Measurements from ENCODE around the gene HIF3A. TPM values are rescaled to one million over a fixed set of nuclear protein-coding genes. Genes with fewer than 3 reads are reported as not detected.
A peak's percentile ranks its signal among the peaks of the same experiment; 100 is the strongest.

Gene HIF3A
- total and polyA plus RNA-seq, 9 of the 15 experiments (the other 6 are each of a cell fraction or from before 2014, with no cell fraction given) = 0.29 TPM; not detected in 8

GRCh38 chr19:46383171-46383815, 86.5 kb downstream of the HIF3A start:
- in situ Hi-C loops (cut with MboI) = loop anchor here (5.0 kb wide), 1 partner anchor 101 kb away; no protein-coding TSS in a partner anchor
- POLR2A ChIA-PET = no interaction called here
- H3K36me3 ChIP-seq (ENCODE audit: control insufficient read depth, insufficient read depth, low read length) = peaks cover 87% of the 10 kb centered on the region
- H3K27ac ChIP-seq (ENCODE audit: extremely low read depth, low read depth, low read length) = no peak overlapping the region
- CTCF ChIA-PET (ENCODE audit: low intra/inter-chr PET ratio) = no interaction called here
- 94% methylated on average over 13 of the region's 23 CpGs for WGBS (ENCODE audit: insufficient coverage, low coverage, missing lambda C conversion rate)
- H2AFZ ChIP-seq (ENCODE audit: low read depth, low read length) = no peak overlapping the region
- no peaks in the 10 kb centered on the region for H3K9me3 ChIP-seq (replicated peaks; ENCODE audit: control insufficient read depth, insufficient read depth, low read depth, low read length)
- DNase-seq (ENCODE audit: extremely low read depth in 1 of 4, low spot score in 3 of 4) (no peak), FAIRE-seq (no peak), ATAC-seq (no peak)
- H3K27me3 ChIP-seq (ENCODE audit: control insufficient read depth in 2 of 2, insufficient read depth in 2 of 2, low read length in 2 of 2) = no peaks in the 10 kb centered on the region
- H3K4me3 ChIP-seq = no peak overlapping the region
- no peak for TF ChIP-seq HNRNPLL (IDR thresholded peaks at IDR 0.05; ENCODE audit: low read depth, low read length, poor library complexity, severe bottlenecking)
- TF ChIP-seq OTX1 (CRISPR knock-in tag; IDR thresholded peaks at IDR 0.05) = no peak
- TF ChIP-seq ZBTB33 (CRISPR knock-in tag; IDR thresholded peaks at IDR 0.05) = no peak
- no peak for TF ChIP-seq FOXP4 (CRISPR knock-in tag; IDR thresholded peaks at IDR 0.05; ENCODE audit: borderline replicate concordance)
- TF ChIP-seq TCFL5 (CRISPR knock-in tag; conservative IDR thresholded peaks at IDR 0.05) = no peak
- no peak for TF ChIP-seq YY1 (IDR thresholded peaks at IDR 0.05; ENCODE audit: borderline replicate concordance in 1 of 3, control insufficient read depth in 1 of 3, extremely low read depth in 1 of 3, insufficient read depth in 3 of 3, insufficient read length in 1 of 3, insufficient replicate concordance in 2 of 3, low read depth in 1 of 3, low read length in 2 of 3)
- no peak for TF ChIP-seq ZNF511 (CRISPR knock-in tag; IDR thresholded peaks at IDR 0.05)
- TF ChIP-seq EWSR1 (IDR thresholded peaks at IDR 0.05; ENCODE audit: borderline replicate concordance, low read depth, partially characterized antibody) = no peak
- no peak for TF ChIP-seq GABPA (tag; conservative IDR thresholded peaks at IDR 0.05; ENCODE audit: low read depth)
- TF ChIP-seq MCM3 (IDR thresholded peaks at IDR 0.05) = no peak
- 0 out of 3 replicates have a peak, but pooled peaks cover 3% of the 10 kb centered on the region for H3K79me2 ChIP-seq (ENCODE audit: control insufficient read depth, insufficient read depth, low read length)
- H3K4me2 ChIP-seq (ENCODE audit: insufficient read depth, low read length) = no peak overlapping the region
- H3K9me1 ChIP-seq (ENCODE audit: control insufficient read depth, insufficient read depth, low read length) = no peaks in the 10 kb centered on the region
- BruUV-seq (replicated peaks) = no TSS peak
- intact Hi-C loops (cut with micrococcal nuclease) = no loop called here
- H3K4me1 ChIP-seq (replicated peaks in 1 of 2; ENCODE audit: control insufficient read depth in 2 of 2, insufficient read depth in 2 of 2, low read length in 2 of 2) = peaks cover 0 to 3% of the 10 kb centered on the region in 2 experiments; a peak in 1 of 5 replicates
- no peaks in the 10 kb centered on the region; the same call in 1 of the 2 replicates for H4K20me1 ChIP-seq (replicated peaks; ENCODE audit: control insufficient read depth, insufficient read depth, low read length)
- H3K9ac ChIP-seq (ENCODE audit: insufficient read depth in 1 of 2, low read depth in 2 of 2, low read length in 2 of 2) = 0 out of 4 replicates have a peak overlapping the region, but pooled peaks of 1 of the 2 experiments have one; percentile 43
